ENCODE measurements around the gene HSPB9. TPM values are rescaled to one million over a fixed set of nuclear protein-coding genes. Genes with fewer than 3 reads are reported as not detected.

Gene HSPB9
- total and polyA plus RNA-seq, 9 of the 15 experiments (the other 6 are each of a cell fraction or from before 2014, with no cell fraction given): 0.04 to 0.16 (median 0.08) TPM; not detected in 3

DNA sequence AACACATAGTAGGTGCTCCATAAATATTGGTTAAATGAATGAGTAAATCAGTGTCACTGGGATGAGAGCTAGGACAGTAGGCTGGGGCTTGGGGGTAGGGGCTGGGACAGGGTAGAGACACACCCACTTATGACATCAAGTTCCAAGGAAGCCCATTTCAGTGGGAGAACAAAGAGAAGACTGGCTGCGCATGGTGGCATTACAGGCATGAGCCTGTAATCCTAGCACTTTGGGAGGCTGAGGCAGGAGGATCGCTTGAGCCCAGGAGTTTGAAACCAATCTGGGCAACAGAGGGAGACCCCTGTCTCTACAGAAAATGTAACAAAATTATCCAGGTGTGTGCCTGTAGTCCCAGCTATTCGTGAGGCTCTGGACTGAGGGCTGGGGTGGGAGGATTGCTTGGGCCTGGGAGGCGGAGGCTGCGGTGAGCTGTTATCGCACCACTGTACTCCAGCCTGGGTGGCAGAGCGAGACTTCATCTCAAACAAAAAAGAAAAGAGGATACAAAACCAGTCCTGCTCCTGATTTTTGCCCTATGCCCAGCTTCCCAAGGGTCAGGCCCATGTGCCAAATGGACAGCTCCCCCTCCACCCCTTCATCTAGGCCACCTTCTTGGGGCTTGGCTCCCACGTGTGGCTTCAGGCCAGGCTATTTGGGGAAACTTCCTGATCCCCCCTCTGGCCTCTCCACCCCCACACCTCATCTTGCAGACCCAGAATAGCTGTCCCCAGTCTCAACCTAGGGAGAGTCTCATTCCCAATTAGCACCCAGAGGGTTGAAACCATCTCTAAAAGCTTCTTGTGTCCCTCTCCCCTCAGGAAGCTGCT, 31.4 kb upstream of the HSPB9 start (continued):
- TF ChIP-seq, protein P1, sequence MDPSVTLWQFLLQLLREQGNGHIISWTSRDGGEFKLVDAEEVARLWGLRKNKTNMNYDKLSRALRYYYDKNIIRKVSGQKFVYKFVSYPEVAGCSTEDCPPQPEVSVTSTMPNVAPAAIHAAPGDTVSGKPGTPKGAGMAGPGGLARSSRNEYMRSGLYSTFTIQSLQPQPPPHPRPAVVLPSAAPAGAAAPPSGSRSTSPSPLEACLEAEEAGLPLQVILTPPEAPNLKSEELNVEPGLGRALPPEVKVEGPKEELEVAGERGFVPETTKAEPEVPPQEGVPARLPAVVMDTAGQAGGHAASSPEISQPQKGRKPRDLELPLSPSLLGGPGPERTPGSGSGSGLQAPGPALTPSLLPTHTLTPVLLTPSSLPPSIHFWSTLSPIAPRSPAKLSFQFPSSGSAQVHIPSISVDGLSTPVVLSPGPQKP (CRISPR knock-in tag; IDR thresholded peaks at IDR 0.05): no peak
- TF ChIP-seq CEBPG (CRISPR knock-in tag; IDR thresholded peaks at IDR 0.05): no peak
- no peak for TF ChIP-seq CEBPG (tag; conservative IDR thresholded peaks at IDR 0.05 in 1 of 2, IDR thresholded peaks at IDR 0.05 in 1 of 2)
- TF ChIP-seq, protein P2, sequence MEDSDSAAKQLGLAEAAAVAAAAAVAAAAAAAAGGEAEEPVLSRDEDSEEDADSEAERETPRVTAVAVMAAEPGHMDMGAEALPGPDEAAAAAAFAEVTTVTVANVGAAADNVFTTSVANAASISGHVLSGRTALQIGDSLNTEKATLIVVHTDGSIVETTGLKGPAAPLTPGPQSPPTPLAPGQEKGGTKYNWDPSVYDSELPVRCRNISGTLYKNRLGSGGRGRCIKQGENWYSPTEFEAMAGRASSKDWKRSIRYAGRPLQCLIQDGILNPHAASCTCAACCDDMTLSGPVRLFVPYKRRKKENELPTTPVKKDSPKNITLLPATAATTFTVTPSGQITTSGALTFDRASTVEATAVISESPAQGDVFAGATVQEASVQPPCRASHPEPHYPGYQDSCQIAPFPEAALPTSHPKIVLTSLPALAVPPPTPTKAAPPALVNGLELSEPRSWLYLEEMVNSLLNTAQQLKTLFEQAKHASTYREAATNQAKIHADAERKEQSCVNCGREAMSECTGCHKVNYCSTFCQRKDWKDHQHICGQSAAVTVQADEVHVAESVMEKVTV (CRISPR knock-in tag; IDR thresholded peaks at IDR 0.05): no peak
- TF ChIP-seq MED1 (CRISPR knock-in tag; IDR thresholded peaks at IDR 0.05; ENCODE audit: borderline replicate concordance): no peak
- no peak for TF ChIP-seq E2F3 (CRISPR knock-in tag; IDR thresholded peaks at IDR 0.05)
- TF ChIP-seq SRSF1 (IDR thresholded peaks at IDR 0.05; ENCODE audit: low read depth, low read length): no peak
- no peak for TF ChIP-seq ZNF57 (CRISPR knock-in tag; IDR thresholded peaks at IDR 0.05)
- TF ChIP-seq KLF16 (IDR thresholded peaks at IDR 0.05): peak; percentile 34; the same call in 1 of the 2 replicates
- no peak for TF ChIP-seq ADNP (tag; IDR thresholded peaks at IDR 0.05)
- TF ChIP-seq ARNT (IDR thresholded peaks at IDR 0.05): no peak
- TF ChIP-seq, protein P3, sequence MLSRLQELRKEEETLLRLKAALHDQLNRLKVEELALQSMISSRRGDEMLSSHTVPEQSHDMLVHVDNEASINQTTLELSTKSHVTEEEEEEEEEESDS (CRISPR knock-in tag; IDR thresholded peaks at IDR 0.05): no peak
- TF ChIP-seq PHF21A (IDR thresholded peaks at IDR 0.05; ENCODE audit: borderline replicate concordance, low read depth): no peak
- no peak for TF ChIP-seq ATF2 (CRISPR knock-in tag; IDR thresholded peaks at IDR 0.05)
- no peak for TF ChIP-seq SAP30 (IDR thresholded peaks at IDR 0.05; ENCODE audit: borderline replicate concordance, insufficient read depth, low read depth, low read length, poor library complexity, severe bottlenecking)
- no peak for TF ChIP-seq ZNF445 (CRISPR knock-in tag; IDR thresholded peaks at IDR 0.05; ENCODE audit: low read depth)
- TF ChIP-seq, protein P4, sequence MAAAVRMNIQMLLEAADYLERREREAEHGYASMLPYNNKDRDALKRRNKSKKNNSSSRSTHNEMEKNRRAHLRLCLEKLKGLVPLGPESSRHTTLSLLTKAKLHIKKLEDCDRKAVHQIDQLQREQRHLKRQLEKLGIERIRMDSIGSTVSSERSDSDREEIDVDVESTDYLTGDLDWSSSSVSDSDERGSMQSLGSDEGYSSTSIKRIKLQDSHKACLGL (CRISPR knock-in tag; IDR thresholded peaks at IDR 0.05; ENCODE audit: borderline replicate concordance, poor library complexity, severe bottlenecking): no peak
- no peak for TF ChIP-seq ZFP1 (CRISPR knock-in tag; IDR thresholded peaks at IDR 0.05)
- no peak for TF ChIP-seq GTF2A2 (tag; IDR thresholded peaks at IDR 0.05)
- TF ChIP-seq NR2C1 (IDR thresholded peaks at IDR 0.05): no peak
- no peak for TF ChIP-seq NR2C1 (tag; IDR thresholded peaks at IDR 0.05)
- no peak for TF ChIP-seq RBM15 (IDR thresholded peaks at IDR 0.05; ENCODE audit: insufficient read depth, low read length)
- TF ChIP-seq CREB3 (tag; conservative IDR thresholded peaks at IDR 0.05; ENCODE audit: low read depth): no peak
